Measurements from ENCODE around the gene TRABD2B. TPM values are rescaled to one million over a fixed set of nuclear protein-coding genes. Genes with fewer than 3 reads are reported as not detected.

Gene TRABD2B
- polyA plus RNA-seq, 1 donor: 3.0 TPM

GRCh38 chr1:47881505-47882442 is 115.4 kb downstream of the TRABD2B start:
- no peak overlapping the region for H3K4me3 ChIP-seq (ENCODE audit: low read length)
- no peaks in the 10 kb centered on the region for H3K27me3 ChIP-seq (ENCODE audit: control insufficient read depth, insufficient read depth, low read length)

GRCh38 chr1:47876587-47876963 is 120.6 kb downstream of the TRABD2B start:
- WGBS (ENCODE audit: insufficient coverage, low lambda C conversion rate): no CpG with 5 or more reads among the region's 4 CpGs
- Histone ChIP-seq H3K27ac (ENCODE audit: low read length) (no peak overlapping the region), H3K4me3 (ENCODE audit: low read length) (no peak overlapping the region), H3K36me3 (ENCODE audit: control insufficient read depth, insufficient read depth, low read length) (no peaks in the 10 kb centered on the region), H3K4me1 (ENCODE audit: control insufficient read depth, insufficient read depth, low read length) (peaks cover 32% of the 10 kb centered on the region), H3K9me3 (ENCODE audit: control insufficient read depth, low read depth, low read length) (no peaks in the 10 kb centered on the region), H3K27me3 (ENCODE audit: control insufficient read depth, insufficient read depth, low read length) (no peaks in the 10 kb centered on the region)
- no peak for DNase-seq

More at GRCh38 chr1:47881505-47882442, 115.4 kb downstream of the TRABD2B start:
- Histone ChIP-seq H3K4me1 (ENCODE audit: control insufficient read depth, insufficient read depth, low read length) (peaks cover 3% of the 10 kb centered on the region), H3K9me3 (ENCODE audit: control insufficient read depth, low read depth, low read length) (no peaks in the 10 kb centered on the region), H3K36me3 (ENCODE audit: control insufficient read depth, insufficient read depth, low read length) (no peaks in the 10 kb centered on the region), H3K27ac (ENCODE audit: low read length) (no peak overlapping the region)
- DNase-seq: no peak
- no CpG with 5 or more reads among the region's 17 CpGs for WGBS (ENCODE audit: insufficient coverage, low lambda C conversion rate)

GRCh38 chr1:47875831-47876586 is 121.2 kb downstream of the TRABD2B start:
- Histone ChIP-seq H3K27ac (ENCODE audit: low read length) (no peak overlapping the region), H3K36me3 (ENCODE audit: control insufficient read depth, insufficient read depth, low read length) (no peaks in the 10 kb centered on the region), H3K4me1 (ENCODE audit: control insufficient read depth, insufficient read depth, low read length) (peaks cover 38% of the 10 kb centered on the region), H3K4me3 (ENCODE audit: low read length) (no peak overlapping the region), H3K27me3 (ENCODE audit: control insufficient read depth, insufficient read depth, low read length) (no peaks in the 10 kb centered on the region), H3K9me3 (ENCODE audit: control insufficient read depth, low read depth, low read length) (no peaks in the 10 kb centered on the region)
- WGBS (ENCODE audit: insufficient coverage, low lambda C conversion rate): no CpG with 5 or more reads among the region's 5 CpGs
- peak in 1 of 2 donors; percentile 68 for DNase-seq

- Histone ChIP-seq H3K36me3 (ENCODE audit: control insufficient read depth, insufficient read depth, low read length) (no peaks in the 10 kb centered on the region), H3K4me1 (ENCODE audit: control insufficient read depth, insufficient read depth, low read length) (peaks cover 41% of the 10 kb centered on the region), H3K27ac (ENCODE audit: low read length) (no peak overlapping the region), H3K27me3 (ENCODE audit: control insufficient read depth, insufficient read depth, low read length) (no peaks in the 10 kb centered on the region), H3K4me3 (ENCODE audit: low read length) (no peak overlapping the region), H3K9me3 (ENCODE audit: control insufficient read depth, low read depth, low read length) (no peaks in the 10 kb centered on the region)
- 90% methylated on average over 2 of the region's 6 CpGs for WGBS (ENCODE audit: insufficient coverage, low lambda C conversion rate)
- DNase-seq: no peak
Measured at GRCh38 chr1:47875036-47875435, 122.1 kb downstream of the TRABD2B start.

GRCh38 chr1:47873337-47873736 is 123.8 kb downstream of the TRABD2B start:
- Histone ChIP-seq H3K4me1 (ENCODE audit: control insufficient read depth, insufficient read depth, low read length) (peaks cover 41% of the 10 kb centered on the region), H3K4me3 (ENCODE audit: low read length) (no peak overlapping the region), H3K36me3 (ENCODE audit: control insufficient read depth, insufficient read depth, low read length) (no peaks in the 10 kb centered on the region), H3K27ac (ENCODE audit: low read length) (peak overlapping the region; percentile 82), H3K9me3 (ENCODE audit: control insufficient read depth, low read depth, low read length) (no peaks in the 10 kb centered on the region), H3K27me3 (ENCODE audit: control insufficient read depth, insufficient read depth, low read length) (no peaks in the 10 kb centered on the region)
- peak in 1 of 2 donors; percentile 69 for DNase-seq
- WGBS (ENCODE audit: insufficient coverage, low lambda C conversion rate): no CpG with 5 or more reads among the region's 6 CpGs

- peak overlapping the region; percentile 82 for H3K27ac ChIP-seq (ENCODE audit: low read length)
Measured at GRCh38 chr1:47872886-47873285, 124.3 kb downstream of the TRABD2B start.

GRCh38 chr1:47871799-47872353 is 125.3 kb downstream of the TRABD2B start:
- H3K36me3 ChIP-seq (ENCODE audit: control insufficient read depth, insufficient read depth, low read length): no peaks in the 10 kb centered on the region
- H3K27me3 ChIP-seq (ENCODE audit: control insufficient read depth, insufficient read depth, low read length): no peaks in the 10 kb centered on the region
- DNase-seq: peak; percentile 85 to 92
- H3K4me3 ChIP-seq (ENCODE audit: low read length): no peak overlapping the region
- H3K4me1 ChIP-seq (ENCODE audit: control insufficient read depth, insufficient read depth, low read length): peaks cover 48% of the 10 kb centered on the region
- peak overlapping the region; percentile 82 for H3K27ac ChIP-seq (ENCODE audit: low read length)
- WGBS (ENCODE audit: insufficient coverage, low lambda C conversion rate): no CpG with 5 or more reads among the region's 2 CpGs
- no peaks in the 10 kb centered on the region for H3K9me3 ChIP-seq (ENCODE audit: control insufficient read depth, low read depth, low read length)

More at GRCh38 chr1:47872886-47873285, 124.3 kb downstream of the TRABD2B start:
- DNase-seq: peak in 1 of 2 donors; percentile 79
- H3K4me1 ChIP-seq (ENCODE audit: control insufficient read depth, insufficient read depth, low read length): peaks cover 41% of the 10 kb centered on the region
- no peaks in the 10 kb centered on the region for H3K9me3 ChIP-seq (ENCODE audit: control insufficient read depth, low read depth, low read length)
- no peaks in the 10 kb centered on the region for H3K27me3 ChIP-seq (ENCODE audit: control insufficient read depth, insufficient read depth, low read length)
- H3K4me3 ChIP-seq (ENCODE audit: low read length): no peak overlapping the region
- no CpG with 5 or more reads among the region's 3 CpGs for WGBS (ENCODE audit: insufficient coverage, low lambda C conversion rate)
- no peaks in the 10 kb centered on the region for H3K36me3 ChIP-seq (ENCODE audit: control insufficient read depth, insufficient read depth, low read length)

- no peaks in the 10 kb centered on the region for H3K9me3 ChIP-seq (ENCODE audit: control insufficient read depth, low read depth, low read length)
- H3K4me1 ChIP-seq (ENCODE audit: control insufficient read depth, insufficient read depth, low read length): peaks cover 49% of the 10 kb centered on the region
- WGBS (ENCODE audit: insufficient coverage, low lambda C conversion rate): no CpG with 5 or more reads among the region's 8 CpGs
- DNase-seq: peak in 1 of 2 donors; percentile 75
- no peak overlapping the region for H3K4me3 ChIP-seq (ENCODE audit: low read length)
- H3K36me3 ChIP-seq (ENCODE audit: control insufficient read depth, insufficient read depth, low read length): no peaks in the 10 kb centered on the region
- no peaks in the 10 kb centered on the region for H3K27me3 ChIP-seq (ENCODE audit: control insufficient read depth, insufficient read depth, low read length)
- H3K27ac ChIP-seq (ENCODE audit: low read length): peak overlapping the region; percentile 82
Measured at GRCh38 chr1:47870946-47871676, 126.1 kb downstream of the TRABD2B start.

GRCh38 chr1:47870480-47870879 is 126.7 kb downstream of the TRABD2B start:
- 93% methylated on average over 3 of the region's 4 CpGs for WGBS (ENCODE audit: insufficient coverage, low lambda C conversion rate)
- Histone ChIP-seq H3K4me3 (ENCODE audit: low read length) (no peak overlapping the region), H3K4me1 (ENCODE audit: control insufficient read depth, insufficient read depth, low read length) (peaks cover 50% of the 10 kb centered on the region), H3K36me3 (ENCODE audit: control insufficient read depth, insufficient read depth, low read length) (no peaks in the 10 kb centered on the region), H3K9me3 (ENCODE audit: control insufficient read depth, low read depth, low read length) (no peaks in the 10 kb centered on the region), H3K27me3 (ENCODE audit: control insufficient read depth, insufficient read depth, low read length) (no peaks in the 10 kb centered on the region), H3K27ac (ENCODE audit: low read length) (no peak overlapping the region)
- DNase-seq: peak in 1 of 2 donors; percentile 63

GRCh38 chr1:47868348-47868676 is 128.9 kb downstream of the TRABD2B start:
- Histone ChIP-seq H3K4me3 (ENCODE audit: low read length) (no peak overlapping the region), H3K9me3 (ENCODE audit: control insufficient read depth, low read depth, low read length) (no peaks in the 10 kb centered on the region), H3K27ac (ENCODE audit: low read length) (no peak overlapping the region), H3K4me1 (ENCODE audit: control insufficient read depth, insufficient read depth, low read length) (peaks cover 57% of the 10 kb centered on the region), H3K36me3 (ENCODE audit: control insufficient read depth, insufficient read depth, low read length) (no peaks in the 10 kb centered on the region), H3K27me3 (ENCODE audit: control insufficient read depth, insufficient read depth, low read length) (no peaks in the 10 kb centered on the region)
- no CpG with 5 or more reads among the region's 5 CpGs for WGBS (ENCODE audit: insufficient coverage, low lambda C conversion rate)
- no peak for DNase-seq
